NCI-H748 treated with DMSO at 0.1 percent for 48 hours (cell line): ENCODE measurements around the gene PKNOX1.
"Not testable (repeated sequence)": the region's sequence is repeated elsewhere in the genome, so short reads cannot be mapped to it uniquely, and the experiment has no call there.

Source experiments
- DNase-seq: peaks from one replicate; lab custom pipeline; 2025; lab: John Stamatoyannopoulos, UW

Gene PKNOX1, protein sequence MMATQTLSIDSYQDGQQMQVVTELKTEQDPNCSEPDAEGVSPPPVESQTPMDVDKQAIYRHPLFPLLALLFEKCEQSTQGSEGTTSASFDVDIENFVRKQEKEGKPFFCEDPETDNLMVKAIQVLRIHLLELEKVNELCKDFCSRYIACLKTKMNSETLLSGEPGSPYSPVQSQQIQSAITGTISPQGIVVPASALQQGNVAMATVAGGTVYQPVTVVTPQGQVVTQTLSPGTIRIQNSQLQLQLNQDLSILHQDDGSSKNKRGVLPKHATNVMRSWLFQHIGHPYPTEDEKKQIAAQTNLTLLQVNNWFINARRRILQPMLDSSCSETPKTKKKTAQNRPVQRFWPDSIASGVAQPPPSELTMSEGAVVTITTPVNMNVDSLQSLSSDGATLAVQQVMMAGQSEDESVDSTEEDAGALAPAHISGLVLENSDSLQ

DNA sequence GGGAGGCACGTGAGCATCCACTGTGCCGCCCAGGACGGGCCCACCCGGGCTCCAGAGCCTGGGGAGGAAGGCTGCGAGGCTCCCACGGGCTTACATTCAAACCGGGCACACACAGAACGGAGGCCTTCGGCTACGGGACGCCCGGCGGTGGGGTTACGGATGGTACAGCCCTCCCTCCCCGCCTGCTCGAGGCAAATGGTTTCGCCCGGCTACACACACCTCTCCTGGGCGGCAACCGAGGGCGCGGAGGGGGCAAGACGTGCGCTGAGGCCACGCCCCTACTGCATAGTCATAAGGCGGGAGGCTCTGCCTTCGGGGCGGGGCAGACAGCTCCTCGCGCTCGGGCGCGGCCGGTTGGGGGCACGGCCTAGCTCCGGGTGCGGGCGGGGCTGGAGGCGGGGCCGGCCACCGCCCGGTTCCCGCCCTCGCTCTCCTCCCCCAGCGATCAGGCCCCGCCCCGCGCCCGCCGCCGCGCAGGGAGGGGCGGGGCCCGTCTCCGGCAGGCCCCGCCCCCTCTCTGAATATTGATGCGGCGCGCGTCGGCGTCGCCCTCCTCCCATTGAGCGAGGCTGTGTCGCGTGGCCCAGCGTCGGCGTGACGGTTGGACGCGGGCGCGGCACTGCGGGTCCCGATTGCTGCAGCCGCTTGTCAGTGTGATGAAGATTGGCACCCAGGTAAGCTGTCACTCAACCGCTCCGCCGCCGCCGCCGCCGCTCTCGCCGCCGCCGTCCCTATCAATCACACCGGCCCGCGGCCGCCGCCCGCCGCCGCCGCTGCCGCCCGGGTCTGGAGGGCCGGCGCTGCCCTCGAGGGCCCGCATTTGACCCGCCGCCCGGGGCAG lies at the start of gene PKNOX1:
Gene PKNOX1 (plus strand): TSS at position 572 of the 841 bp plus-strand sequence. CDS start 29,820 bp downstream, outside the sequence.
- DNase-seq: peak; percentile 96

DNA sequence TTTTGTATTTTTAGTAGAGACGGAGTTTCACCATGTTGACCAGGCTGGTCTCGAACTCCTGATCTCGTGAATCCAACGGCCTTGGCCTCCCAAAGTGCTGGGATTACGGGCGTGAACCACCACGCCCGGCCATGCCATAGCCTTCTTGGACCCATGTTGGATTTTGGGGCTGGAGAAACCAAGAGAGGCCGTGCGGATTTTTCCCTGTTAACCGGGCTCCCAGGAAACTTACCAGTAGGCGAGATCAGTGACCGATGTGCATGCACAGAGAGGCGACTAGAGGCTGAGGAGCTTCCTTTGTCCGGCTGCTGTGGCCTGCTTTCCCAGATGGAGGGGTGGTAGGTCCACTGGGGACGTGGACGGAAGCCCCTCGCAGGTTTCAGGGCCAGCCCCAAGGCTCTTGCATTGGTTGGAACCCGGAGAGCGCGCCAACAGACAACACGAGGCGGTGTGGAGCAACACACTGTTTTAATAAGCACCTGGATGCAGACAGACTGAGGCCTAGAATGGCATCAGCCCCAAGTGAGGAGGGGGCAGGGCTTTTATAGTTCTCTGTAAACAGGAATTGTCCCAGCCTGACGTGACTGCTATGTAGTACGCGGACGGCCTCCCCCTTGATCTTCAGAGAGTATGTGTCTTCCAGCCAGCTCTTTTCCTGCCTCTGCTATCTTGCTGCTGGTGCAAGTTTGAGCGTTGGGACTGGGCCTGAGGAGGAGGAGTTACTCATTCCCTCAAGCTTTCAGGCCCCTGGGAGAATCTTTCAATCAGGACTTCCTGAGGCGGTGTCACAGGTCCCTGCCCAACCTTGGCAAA lies 49.0 kb upstream of the PKNOX1 start, which contains the start of gene ERVH48-1:
Gene ERVH48-1 (minus strand): TSS at position 517 of the 813 bp plus-strand sequence. CDS start 6,624 bp downstream, outside the sequence.
- DNase-seq: no peak

DNA sequence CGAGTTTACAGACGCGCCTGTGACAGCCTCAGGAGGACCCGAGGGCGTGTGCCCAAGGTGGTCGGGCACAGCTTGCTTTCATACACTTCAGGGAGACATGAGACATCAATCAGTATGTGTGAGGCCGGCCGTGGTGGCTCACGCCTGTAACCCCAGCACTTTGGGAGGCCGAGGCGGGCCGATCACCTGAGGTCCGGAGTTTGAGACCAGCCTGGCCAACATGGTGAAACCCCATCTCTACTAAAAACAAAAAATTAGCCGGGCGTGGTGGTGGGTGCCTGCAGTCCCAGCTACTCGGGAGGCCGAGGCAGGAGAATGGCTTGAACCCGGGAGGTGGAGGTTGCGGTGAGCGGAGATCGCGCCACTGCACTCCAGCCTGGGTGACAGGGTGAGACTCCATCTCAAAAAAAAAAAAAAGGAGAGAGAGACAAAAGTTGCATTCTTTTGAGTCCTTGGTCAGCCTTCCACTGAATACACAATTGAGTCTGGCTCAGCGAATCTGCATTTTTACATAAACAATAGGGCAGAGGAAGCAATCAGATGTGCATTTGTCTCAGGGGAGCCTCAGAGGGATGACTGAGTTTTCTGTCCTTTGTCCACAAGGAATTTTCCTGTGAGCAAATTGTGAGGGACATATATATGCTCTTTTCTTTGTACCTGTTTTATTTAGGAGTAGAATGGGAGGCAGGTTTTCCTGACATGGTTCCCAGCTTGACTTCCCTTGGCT lies 46.7 kb upstream of the PKNOX1 start:
- not testable (repeated sequence) for DNase-seq

DNA sequence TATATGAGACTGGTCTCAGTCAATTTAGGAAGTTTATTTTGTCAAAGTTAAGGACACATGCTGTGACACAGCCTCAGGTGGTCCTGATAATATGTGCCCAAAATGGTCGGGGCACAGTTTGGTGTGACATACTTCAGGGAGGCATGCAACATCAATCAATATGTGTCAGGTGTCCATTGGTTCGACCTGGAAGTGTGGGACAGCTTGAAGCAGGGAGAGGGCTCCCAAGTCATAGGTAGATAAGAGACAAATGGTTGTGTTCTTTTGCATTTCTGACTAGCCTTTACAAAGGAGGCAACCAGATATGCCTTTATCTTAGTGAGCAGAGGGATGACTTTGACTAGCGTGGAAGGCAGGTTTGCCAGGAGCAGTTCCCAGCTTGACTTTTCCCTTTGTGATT lies 44.4 kb upstream of the PKNOX1 start:
- DNase-seq: no peak

DNA sequence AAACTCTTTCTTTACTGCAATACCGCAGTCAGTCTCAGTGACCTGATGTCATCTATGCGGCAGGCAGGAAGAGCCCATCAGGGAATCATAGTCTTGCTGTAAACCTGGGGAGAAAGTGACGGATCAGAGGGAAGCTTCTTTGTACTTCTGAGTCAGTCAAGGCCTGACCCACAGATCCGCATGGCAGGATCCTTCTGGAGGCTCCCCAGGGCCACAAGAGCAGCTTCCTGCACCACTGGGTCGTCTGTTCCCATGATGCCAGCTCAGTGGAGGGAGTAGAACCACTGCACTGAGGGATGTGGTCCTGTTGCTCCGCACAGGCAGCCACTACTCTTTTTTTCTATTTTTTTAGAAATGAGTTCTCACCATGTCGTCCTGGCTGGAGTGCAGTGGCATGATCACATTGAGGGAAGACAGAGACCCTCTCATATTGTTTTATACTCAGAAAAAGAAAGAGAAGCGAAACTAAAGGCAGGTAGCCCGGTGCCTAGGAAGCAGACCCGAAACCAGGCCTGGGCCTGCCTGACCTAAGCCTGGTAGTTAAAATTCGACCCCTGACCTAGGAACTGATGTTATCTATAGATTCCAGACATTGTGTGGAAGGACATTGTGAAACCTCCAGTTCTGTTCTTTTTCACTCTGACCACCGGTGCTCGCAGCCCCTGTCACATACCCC lies 42.7 kb upstream of the PKNOX1 start:
- DNase-seq: no peak

DNA sequence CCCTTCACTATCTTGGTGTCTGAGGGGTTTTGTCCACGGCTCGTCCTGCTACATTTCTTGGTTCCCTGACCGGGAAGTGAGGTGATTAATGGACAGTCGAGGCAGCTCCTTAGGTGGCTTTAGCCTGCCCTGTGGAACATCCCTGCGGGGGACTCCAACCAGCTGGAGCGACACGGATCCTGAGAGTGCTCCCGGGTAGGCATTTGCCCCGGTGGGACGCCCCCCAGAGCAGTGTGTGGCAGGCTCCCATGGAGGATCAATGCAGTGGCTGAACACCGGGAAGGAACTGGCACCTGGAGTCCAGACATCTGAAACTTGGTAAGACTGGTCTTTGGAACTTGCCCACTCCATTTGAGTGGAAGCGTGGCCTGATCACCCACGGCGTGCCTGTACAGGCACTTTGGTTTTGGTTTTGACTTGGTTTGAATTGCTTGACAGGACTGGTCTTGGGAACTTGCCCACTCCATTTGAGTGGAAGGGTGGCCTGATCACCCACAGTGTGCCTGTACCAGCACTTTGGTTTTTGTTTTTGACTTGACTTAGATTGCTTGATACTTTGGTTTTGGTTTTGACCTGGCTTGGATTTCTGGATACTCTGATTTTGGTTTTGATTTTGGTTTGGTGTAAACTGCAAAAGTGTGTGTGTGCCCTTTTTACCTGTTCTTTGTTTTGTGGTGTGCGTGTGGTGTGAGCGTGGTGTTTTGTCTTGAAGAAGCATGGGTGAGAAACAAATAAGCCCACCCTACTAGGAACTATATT lies 41.8 kb upstream of the PKNOX1 start:
- DNase-seq: not testable (repeated sequence)

DNA sequence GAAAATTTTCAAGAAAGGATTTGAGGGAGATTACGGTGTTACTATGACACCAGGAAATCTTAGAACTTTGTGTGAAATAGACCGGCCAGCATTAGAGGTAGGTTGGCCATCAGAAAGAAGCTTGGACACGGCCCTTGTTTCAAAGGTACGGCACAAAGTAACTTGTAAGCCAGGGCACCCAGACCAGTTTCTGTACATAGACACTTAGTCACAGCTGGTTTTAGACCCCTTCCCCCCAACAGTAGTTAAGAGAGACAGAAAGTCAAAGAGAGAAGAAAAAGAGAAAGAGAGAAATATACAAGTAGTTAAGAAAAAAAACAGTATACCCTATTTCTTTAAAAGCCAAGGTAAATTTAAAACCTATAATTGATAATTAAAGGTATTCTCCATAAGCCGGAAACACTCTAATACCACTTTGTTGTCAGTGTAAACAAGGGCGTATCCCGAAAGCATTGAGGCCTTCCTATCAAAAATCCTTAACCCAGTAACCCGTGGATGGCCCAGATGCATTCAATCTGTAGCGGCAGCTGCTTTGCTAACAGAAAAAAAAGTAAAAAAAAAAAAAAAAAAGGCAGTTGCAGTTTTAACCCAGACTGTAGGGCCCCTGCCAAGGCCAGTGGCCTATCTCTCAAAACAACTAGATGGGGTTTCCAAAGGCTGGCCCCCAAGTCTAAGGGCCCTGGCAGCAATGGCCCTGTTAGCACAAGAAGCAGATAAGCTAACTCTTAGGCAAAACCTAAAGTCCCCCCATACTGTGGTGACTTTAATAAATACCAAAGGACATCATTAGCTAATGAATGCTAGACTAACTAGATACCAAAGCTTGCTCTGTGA lies 41.0 kb upstream of the PKNOX1 start:
- DNase-seq: peak; percentile 68

DNA sequence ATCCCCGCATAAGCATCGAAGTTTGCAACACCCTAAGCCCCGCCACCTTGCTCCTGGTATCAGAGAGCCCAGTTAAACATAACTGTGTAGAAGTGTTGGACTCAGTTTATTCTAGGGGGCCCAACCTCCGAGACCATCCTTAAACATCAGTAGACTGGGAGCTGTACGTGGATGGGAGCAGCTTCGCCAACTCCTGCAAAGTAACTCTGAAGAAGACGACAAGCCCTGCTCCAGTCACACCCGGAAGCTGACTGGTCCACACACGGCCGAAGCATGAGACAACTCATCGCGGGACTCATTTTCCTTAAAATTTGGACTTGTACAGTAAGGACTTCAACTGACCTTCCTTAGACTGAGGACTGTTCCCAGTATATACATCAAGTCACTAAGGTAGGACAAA lies 40.4 kb upstream of the PKNOX1 start:
- DNase-seq: not testable (repeated sequence)

DNA sequence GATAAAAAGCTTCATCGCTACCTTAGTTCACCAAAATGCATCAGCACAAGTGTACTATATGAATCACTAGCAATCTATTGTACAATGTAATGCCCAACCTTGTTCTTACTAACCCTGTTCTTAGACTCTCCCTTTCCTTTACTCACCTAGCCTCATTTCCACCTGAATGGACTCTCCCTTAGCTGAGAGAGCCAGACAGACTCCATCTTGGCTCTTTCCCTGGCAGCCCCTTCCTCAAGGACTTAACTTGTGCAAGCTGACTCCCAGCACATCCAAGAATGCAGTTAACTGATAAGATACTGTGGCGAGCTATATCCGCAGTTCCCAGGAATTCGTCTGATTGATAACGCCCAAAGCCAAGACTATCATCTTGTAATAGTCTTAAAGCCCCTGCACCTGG lies 38.0 kb upstream of the PKNOX1 start:
- not testable (repeated sequence) for DNase-seq

DNA sequence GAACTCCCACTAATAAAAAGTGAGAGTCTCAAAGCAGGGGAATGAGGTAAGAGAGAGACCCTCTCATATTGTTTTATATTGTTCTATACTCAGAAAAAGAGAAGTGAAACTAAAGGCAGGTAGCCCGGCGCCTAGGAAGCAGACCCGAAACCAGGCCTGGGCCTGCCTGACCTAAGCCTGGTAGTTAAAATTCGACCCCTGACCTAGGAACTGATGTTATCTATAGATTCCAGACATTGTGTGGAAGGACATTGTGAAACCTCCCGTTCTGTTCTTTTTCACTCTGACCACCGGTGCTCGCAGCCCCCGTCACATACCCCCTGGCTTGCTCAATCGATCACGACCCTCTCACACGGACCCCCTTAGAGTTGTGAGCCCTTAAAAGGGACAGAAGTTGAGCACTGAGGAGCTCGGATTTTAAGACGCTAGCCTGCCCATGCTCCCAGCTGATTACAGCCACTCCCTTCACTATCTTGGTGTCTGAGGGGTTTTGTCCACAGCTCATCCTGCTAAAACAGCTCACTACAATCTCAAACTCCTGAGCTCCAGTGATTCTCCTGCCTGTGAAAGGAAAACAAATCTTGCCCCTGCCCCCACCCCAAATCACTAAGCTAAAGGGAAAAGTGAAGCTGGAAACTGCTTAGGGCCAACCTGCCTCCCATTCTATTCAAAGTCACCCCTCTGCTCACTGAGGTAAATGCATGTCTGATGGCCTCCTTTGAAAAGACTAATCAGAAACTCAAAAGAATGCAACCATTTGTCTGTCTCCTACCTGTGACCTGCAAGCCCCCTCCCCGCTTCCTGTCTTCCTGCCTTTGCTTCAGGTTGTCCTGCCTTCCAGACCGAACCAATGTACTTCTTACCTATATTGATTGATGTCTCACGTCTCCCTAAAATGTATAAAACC lies 37.1 kb upstream of the PKNOX1 start:
- not testable (repeated sequence) for DNase-seq

DNA sequence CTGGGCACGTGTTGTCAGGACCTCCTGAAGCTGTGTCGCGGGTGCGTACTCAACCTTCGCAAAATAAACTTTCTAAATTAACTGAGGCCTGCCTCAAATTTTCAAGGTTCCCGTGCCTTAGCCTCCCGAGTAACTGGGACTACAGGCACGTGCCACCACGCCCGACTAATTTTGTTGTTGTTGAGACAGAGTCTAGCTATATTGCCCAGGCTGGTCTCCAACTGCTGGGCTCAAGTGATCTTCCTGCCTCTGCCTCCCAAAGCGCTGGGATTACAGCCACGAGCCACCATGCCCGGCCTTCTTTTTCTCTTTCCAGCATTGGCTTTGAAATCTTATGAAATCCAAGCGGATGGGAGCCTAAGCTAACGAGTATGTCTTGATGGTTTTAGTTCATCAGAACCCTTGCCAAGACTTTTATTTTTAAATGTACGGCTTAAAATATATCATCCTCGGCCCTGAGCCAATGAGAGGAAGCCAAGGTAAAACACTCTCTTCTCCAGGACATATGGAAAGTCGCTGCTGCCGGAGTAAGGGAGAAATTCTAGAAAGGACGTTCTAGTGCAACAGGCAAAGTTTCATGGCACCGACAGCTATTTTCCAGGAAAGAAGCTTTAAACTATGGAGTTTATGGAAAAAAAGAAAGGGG lies 36.3 kb upstream of the PKNOX1 start:
- DNase-seq: no peak

DNA sequence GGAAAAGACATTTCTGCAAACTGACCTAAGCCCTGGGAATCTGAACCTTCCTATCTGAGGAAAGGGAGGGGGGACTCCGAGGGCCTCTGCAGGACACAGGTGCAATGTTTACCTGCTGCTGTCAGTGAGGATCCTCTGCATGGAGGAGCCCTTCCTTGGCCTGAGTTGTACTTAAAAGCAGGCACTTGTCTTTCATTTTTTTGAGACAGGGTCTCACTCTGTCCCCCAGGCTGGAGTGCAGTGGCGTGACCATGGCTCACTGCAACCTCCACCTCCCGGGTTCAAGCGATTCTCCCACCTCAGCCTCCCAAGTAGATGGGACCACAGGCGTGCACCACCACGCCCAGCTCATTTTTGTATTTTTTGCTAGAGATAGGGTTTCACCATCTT lies 35.8 kb upstream of the PKNOX1 start:
- DNase-seq: not testable (repeated sequence)

DNA sequence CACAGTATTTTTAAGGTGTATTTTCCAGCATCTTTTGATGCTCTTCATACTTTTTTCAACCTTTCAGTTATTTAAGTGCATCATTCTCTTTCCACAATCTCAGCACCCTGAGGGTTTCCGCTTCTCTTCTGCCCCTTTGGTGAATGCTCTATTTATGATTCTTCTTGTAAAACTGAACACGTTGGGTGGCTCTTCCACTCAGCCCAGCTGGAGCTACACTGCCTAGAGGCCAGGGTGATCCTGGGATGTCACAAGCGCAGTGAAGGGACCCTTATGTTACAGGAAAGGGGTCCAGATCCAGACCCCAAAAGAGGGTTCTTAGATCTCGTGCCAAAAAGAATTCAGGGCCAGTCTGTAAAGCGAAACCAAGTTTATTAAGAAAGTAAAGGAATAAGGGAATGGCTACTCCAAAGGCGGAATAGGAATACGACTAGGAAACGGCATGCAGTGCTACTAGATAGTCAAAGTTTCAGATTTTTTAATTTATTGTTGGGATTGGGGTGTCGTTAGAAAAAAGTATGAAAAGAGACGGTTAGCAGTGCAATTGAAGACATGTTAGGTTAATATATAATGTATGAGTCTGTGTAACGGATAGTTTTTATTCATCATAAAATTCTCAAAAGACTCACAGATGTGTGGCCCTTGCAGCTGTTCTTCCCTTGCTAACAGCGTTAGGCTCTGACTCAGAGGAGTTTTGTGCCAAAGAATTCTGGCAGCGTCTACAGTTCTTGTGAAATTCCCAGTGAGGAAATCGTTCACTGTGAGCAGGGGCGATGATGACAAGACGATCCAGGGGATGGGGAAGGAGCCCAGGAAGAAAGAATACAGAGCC lies 34.6 kb upstream of the PKNOX1 start:
- no peak for DNase-seq

DNA sequence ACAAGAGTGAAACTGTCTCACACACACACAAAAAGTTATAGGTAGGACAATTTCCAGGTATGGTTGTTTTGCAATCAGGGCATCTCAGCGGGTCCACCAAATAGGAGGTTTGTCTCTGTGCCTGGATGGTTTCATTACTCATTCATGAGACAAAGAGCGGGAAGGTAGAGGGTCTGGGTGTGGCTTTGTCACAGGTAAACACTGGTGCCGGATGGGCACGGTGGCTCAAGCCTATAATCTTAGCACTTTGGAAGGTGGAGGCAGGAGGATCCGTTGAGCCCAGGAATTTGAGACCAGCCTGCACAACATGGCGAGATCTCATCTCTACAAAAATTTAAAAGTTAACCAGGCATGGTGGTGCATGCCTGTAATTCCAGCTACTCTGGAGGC lies 32.7 kb upstream of the PKNOX1 start:
- no peak for DNase-seq

DNA sequence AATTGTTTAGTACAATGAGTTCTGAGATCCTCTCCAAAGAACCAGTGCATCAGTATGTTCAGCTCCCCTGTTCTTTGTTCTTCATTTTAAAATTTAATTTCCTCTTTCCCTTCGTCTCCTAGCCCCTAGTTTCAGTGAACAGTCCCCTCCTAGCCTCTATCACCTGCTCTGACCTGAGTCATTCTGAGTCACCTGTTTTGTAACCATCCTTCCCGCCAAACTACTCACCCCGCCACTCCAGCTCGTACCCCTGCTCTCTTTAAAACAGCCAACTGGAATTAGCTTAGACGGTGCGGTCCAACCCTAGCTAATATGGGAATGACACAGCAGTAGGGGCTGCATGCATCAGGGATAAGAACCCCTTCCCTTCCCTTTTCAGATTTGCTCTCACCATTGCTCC lies 32.1 kb upstream of the PKNOX1 start:
- no peak for DNase-seq

DNA sequence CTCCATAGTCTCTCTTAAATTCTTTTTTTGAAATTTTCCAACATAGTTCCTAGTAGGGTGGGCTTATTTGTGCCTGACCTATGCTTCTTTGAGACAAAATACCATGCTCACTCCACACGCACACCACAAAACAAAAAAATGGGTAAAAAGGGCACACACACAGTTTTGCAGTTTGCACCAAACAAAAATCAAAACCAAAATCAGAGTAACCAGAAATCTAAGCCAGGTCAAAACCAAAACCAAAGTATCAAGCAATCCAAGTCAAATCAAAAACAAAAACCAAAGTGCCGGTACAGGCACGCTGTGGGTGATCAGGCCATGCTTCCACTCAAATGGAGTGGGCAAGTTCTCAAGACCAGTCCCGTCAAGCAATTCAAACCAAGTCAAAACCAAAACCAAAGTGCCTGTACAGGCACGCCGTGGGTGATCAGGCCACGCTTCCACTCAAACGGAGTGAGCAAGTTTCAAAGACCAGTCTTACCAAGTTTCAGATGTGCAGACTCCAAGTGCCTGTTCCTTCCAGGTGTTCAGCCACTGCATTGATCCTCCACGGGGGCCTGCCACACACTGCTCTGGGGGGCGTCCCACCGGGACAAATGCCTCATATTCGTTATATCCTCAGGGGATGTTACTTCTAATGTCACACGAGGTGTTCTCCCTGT lies 25.1 kb upstream of the PKNOX1 start:
- DNase-seq: not testable (repeated sequence)
